ENCODE data around the gene ELAPOR1. TPM values are rescaled to one million over a fixed set of nuclear protein-coding genes. Genes with fewer than 3 reads are reported as not detected.
"Not testable (repeated sequence)": the region's sequence is repeated elsewhere in the genome, so short reads cannot be mapped to it uniquely, and the experiment has no call there.

The ELAPOR1 gene
- total and polyA plus RNA-seq, 2 donors (not counting 1 experiment from before 2014, with no cell fraction given) = 0.17 to 0.76 TPM

- Histone ChIP-seq H2AFZ (ENCODE audit: low read length) (no peak overlapping the region), H3K4me2 (ENCODE audit: extremely low read depth, insufficient read depth, low read length) (no peak overlapping the region), H3K4me3 (replicated peaks in 1 of 4; ENCODE audit: control extremely low read depth in 1 of 4, insufficient read depth in 1 of 4, low read depth in 3 of 4, low read length in 4 of 4) (no peak overlapping the region), H4K20me1 (ENCODE audit: control insufficient read depth, extremely low read depth, insufficient read depth, low read length) (no peaks in the 10 kb centered on the region), H3K9me3 (ENCODE audit: control insufficient read depth, insufficient read depth, low read depth, low read length) (no peaks in the 10 kb centered on the region), H3K27ac (ENCODE audit: insufficient read depth, low read length) (no peak overlapping the region), H3K9ac (ENCODE audit: insufficient read depth, low read length) (no peak overlapping the region), H3K79me2 (ENCODE audit: control insufficient read depth, insufficient read depth, low read length) (no peaks in the 10 kb centered on the region), H3K27me3 (ENCODE audit: control insufficient read depth, insufficient read depth, low read length) (no peaks in the 10 kb centered on the region), H3K4me1 (ENCODE audit: control insufficient read depth, extremely low read depth, insufficient read depth, low read length) (no peaks in the 10 kb centered on the region), H3K36me3 (ENCODE audit: control insufficient read depth, insufficient read depth, low read length) (no peaks in the 10 kb centered on the region)
- TF ChIP-seq EZH2 (IDR thresholded peaks at IDR 0.05; ENCODE audit: low read length, missing control alignments) (no peak), CTCF (conservative IDR thresholded peaks at IDR 0.05 in 1 of 2, IDR thresholded peaks at IDR 0.05 in 1 of 2; ENCODE audit: low read depth in 1 of 2, low read length in 2 of 2) (no peak)
- DNase-seq (ENCODE audit: low read depth in 2 of 2) = no peak
Measured at GRCh38 chr1:109142260-109142659, 28.3 kb downstream of the ELAPOR1 start.

GRCh38 chr1:109142725-109143124, 28.8 kb downstream of the ELAPOR1 start:
- not testable (repeated sequence) for H2AFZ ChIP-seq (ENCODE audit: low read length); H3K4me3 ChIP-seq (replicated peaks in 1 of 4; ENCODE audit: control extremely low read depth in 1 of 4, insufficient read depth in 1 of 4, low read depth in 3 of 4, low read length in 4 of 4); H3K4me1 ChIP-seq (ENCODE audit: control insufficient read depth, extremely low read depth, insufficient read depth, low read length); H3K9me3 ChIP-seq (ENCODE audit: control insufficient read depth, insufficient read depth, low read depth, low read length); H4K20me1 ChIP-seq (ENCODE audit: control insufficient read depth, extremely low read depth, insufficient read depth, low read length); DNase-seq (ENCODE audit: low read depth in 2 of 2); H3K36me3 ChIP-seq (ENCODE audit: control insufficient read depth, insufficient read depth, low read length); H3K9ac ChIP-seq (ENCODE audit: insufficient read depth, low read length); H3K79me2 ChIP-seq (ENCODE audit: control insufficient read depth, insufficient read depth, low read length); H3K4me2 ChIP-seq (ENCODE audit: extremely low read depth, insufficient read depth, low read length); H3K27me3 ChIP-seq (ENCODE audit: control insufficient read depth, insufficient read depth, low read length); H3K27ac ChIP-seq (ENCODE audit: insufficient read depth, low read length)

DNA sequence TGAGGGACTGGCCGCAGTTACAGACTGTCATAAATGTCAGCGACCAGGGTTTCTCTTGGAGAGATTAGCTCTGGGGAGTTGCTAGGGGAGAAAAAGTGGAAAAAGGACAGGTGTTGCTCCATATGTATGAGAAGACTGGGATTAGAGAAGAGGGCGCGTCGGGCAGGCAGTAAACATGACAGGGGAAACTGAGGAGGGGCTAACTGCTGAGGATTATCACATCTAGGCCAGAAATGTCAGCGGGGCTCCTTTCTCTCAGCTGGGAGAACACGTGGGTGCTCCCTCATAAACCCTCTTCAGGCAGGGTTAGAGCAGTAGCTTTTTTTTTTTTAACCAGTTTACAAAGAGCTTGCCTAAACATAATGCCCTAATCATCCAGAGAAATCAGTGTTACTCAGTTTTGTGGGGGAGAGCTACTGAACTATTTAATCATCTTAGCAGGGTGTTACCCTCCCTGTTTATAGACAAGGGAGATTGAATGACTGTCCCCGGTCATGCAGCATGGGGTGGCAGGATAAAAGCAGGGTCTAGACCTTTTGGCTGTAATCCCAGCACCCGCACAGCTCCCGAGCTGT, 35.2 kb downstream of the ELAPOR1 start:
- Histone ChIP-seq H3K36me3 (ENCODE audit: control insufficient read depth, insufficient read depth, low read length) (no peaks in the 10 kb centered on the region), H3K4me3 (replicated peaks in 1 of 4; ENCODE audit: control extremely low read depth in 1 of 4, insufficient read depth in 1 of 4, low read depth in 3 of 4, low read length in 4 of 4) (no peak overlapping the region), H2AFZ (ENCODE audit: low read length) (no peak overlapping the region), H3K27ac (ENCODE audit: insufficient read depth, low read length) (no peak overlapping the region), H3K9ac (ENCODE audit: insufficient read depth, low read length) (no peak overlapping the region), H3K9me3 (ENCODE audit: control insufficient read depth, insufficient read depth, low read depth, low read length) (no peaks in the 10 kb centered on the region), H3K27me3 (ENCODE audit: control insufficient read depth, insufficient read depth, low read length) (no peaks in the 10 kb centered on the region), H3K4me2 (ENCODE audit: extremely low read depth, insufficient read depth, low read length) (no peak overlapping the region), H3K79me2 (ENCODE audit: control insufficient read depth, insufficient read depth, low read length) (no peaks in the 10 kb centered on the region), H3K4me1 (ENCODE audit: control insufficient read depth, extremely low read depth, insufficient read depth, low read length) (peaks cover 2% of the 10 kb centered on the region), H4K20me1 (ENCODE audit: control insufficient read depth, extremely low read depth, insufficient read depth, low read length) (no peaks in the 10 kb centered on the region)
- DNase-seq (ENCODE audit: low read depth in 2 of 2) = no peak
- TF ChIP-seq EZH2 (IDR thresholded peaks at IDR 0.05; ENCODE audit: low read length, missing control alignments) (no peak), CTCF (conservative IDR thresholded peaks at IDR 0.05 in 1 of 2, IDR thresholded peaks at IDR 0.05 in 1 of 2; ENCODE audit: low read depth in 1 of 2, low read length in 2 of 2) (no peak)
